ENCODE measurements around the gene ZEB1. TPM values are rescaled to one million over a fixed set of nuclear protein-coding genes. Genes with fewer than 3 reads are reported as not detected.

Gene ZEB1
- total RNA-seq, 1 experiment from 2014 or later: 1.4 TPM

DNA sequence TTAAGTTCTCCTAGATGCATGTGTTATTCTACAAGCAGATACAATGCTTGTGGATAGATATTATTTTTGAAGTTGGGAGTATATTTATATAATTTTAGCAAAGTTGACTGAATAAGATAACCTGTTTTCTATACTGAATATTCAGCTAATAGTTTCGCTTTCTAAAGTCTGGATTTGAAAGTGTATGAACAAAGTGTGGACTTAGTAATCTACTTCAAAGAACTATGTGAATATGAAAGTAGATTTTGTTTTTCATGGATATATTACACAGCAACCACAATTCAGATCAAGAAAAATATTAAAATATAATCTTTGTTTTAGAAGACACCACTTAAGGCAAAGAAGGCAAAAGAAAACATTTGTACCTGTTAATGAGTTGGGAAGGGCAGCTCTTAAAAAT lies 78.8 kb downstream of the ZEB1 start:
- intact Hi-C loops (cut with micrococcal nuclease; ENCODE audit: unreplicated experiment): no loop called here
- no peak overlapping the region for H3K27ac ChIP-seq
- H4K20me1 ChIP-seq (ENCODE audit: insufficient read depth): no peaks in the 10 kb centered on the region
- no peaks in the 10 kb centered on the region for H3K79me2 ChIP-seq (ENCODE audit: low read depth)
- no peaks in the 10 kb centered on the region for H3K9me3 ChIP-seq (ENCODE audit: insufficient read depth, low read depth)
- no peaks in the 10 kb centered on the region for H3K9me2 ChIP-seq (ENCODE audit: insufficient read depth)
- ChIA-PET POLR2A (ENCODE audit: unreplicated experiment) (no interaction called here), CTCF (no interaction called here)
- H3K4me3 ChIP-seq: no peak overlapping the region
- no peaks in the 10 kb centered on the region for H3K36me3 ChIP-seq (ENCODE audit: low read depth)
- no peak for DNase-seq
- no peak overlapping the region for H2AFZ ChIP-seq
- TF ChIP-seq EZH2 (IDR thresholded peaks at IDR 0.05; ENCODE audit: low read depth): no peak
- TF ChIP-seq, protein P1, sequence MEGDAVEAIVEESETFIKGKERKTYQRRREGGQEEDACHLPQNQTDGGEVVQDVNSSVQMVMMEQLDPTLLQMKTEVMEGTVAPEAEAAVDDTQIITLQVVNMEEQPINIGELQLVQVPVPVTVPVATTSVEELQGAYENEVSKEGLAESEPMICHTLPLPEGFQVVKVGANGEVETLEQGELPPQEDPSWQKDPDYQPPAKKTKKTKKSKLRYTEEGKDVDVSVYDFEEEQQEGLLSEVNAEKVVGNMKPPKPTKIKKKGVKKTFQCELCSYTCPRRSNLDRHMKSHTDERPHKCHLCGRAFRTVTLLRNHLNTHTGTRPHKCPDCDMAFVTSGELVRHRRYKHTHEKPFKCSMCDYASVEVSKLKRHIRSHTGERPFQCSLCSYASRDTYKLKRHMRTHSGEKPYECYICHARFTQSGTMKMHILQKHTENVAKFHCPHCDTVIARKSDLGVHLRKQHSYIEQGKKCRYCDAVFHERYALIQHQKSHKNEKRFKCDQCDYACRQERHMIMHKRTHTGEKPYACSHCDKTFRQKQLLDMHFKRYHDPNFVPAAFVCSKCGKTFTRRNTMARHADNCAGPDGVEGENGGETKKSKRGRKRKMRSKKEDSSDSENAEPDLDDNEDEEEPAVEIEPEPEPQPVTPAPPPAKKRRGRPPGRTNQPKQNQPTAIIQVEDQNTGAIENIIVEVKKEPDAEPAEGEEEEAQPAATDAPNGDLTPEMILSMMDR (conservative IDR thresholded peaks at IDR 0.05): no peak
- BruUV-seq (replicated peaks): no TSS peak
- H3K4me2 ChIP-seq: no peak overlapping the region
- H3K27me3 ChIP-seq (ENCODE audit: insufficient read depth, low read depth): no peaks in the 10 kb centered on the region
- H3F3A ChIP-seq (ENCODE audit: insufficient read depth, low read depth): no peaks in the 10 kb centered on the region
- peaks cover 14% of the 10 kb centered on the region for H3K4me1 ChIP-seq (replicated peaks; ENCODE audit: insufficient read depth)

- no peak overlapping the region for H3K27ac ChIP-seq
- no peaks in the 10 kb centered on the region for H3K9me2 ChIP-seq (ENCODE audit: insufficient read depth)
- intact Hi-C loops (cut with micrococcal nuclease; ENCODE audit: unreplicated experiment): no loop called here
- no peaks in the 10 kb centered on the region for H3F3A ChIP-seq (ENCODE audit: insufficient read depth, low read depth)
- no peaks in the 10 kb centered on the region for H3K9me3 ChIP-seq (ENCODE audit: insufficient read depth, low read depth)
- H3K36me3 ChIP-seq (ENCODE audit: low read depth): no peaks in the 10 kb centered on the region
- peaks cover 14% of the 10 kb centered on the region for H3K4me1 ChIP-seq (replicated peaks; ENCODE audit: insufficient read depth)
- H2AFZ ChIP-seq: no peak overlapping the region
- ChIA-PET POLR2A (ENCODE audit: unreplicated experiment) (no interaction called here), CTCF (no interaction called here)
- H3K4me3 ChIP-seq: no peak overlapping the region
- BruUV-seq (replicated peaks): no TSS peak
- H3K79me2 ChIP-seq (ENCODE audit: low read depth): no peaks in the 10 kb centered on the region
- H3K4me2 ChIP-seq: no peak overlapping the region
- no peaks in the 10 kb centered on the region for H4K20me1 ChIP-seq (ENCODE audit: insufficient read depth)
- no peak for TF ChIP-seq EZH2 (IDR thresholded peaks at IDR 0.05; ENCODE audit: low read depth)
- TF ChIP-seq, protein P1 (conservative IDR thresholded peaks at IDR 0.05): no peak
- no peak for DNase-seq
- H3K27me3 ChIP-seq (ENCODE audit: insufficient read depth, low read depth): no peaks in the 10 kb centered on the region
Measured at GRCh38 chr10:31399171-31399570, 80.2 kb downstream of the ZEB1 start.

GRCh38 chr10:31399631-31400030 lies 80.6 kb downstream of the ZEB1 start:
- CTCF ChIA-PET: no interaction called here
- POLR2A ChIA-PET (ENCODE audit: unreplicated experiment): no interaction called here
- no peaks in the 10 kb centered on the region for H4K20me1 ChIP-seq (ENCODE audit: insufficient read depth)

More at GRCh38 chr10:31399631-31400030, 80.6 kb downstream of the ZEB1 start:
- H2AFZ ChIP-seq: no peak overlapping the region
- H3K27me3 ChIP-seq (ENCODE audit: insufficient read depth, low read depth): no peaks in the 10 kb centered on the region
- H3K4me1 ChIP-seq (replicated peaks; ENCODE audit: insufficient read depth): peaks cover 14% of the 10 kb centered on the region
- no peaks in the 10 kb centered on the region for H3K79me2 ChIP-seq (ENCODE audit: low read depth)
- no peak for DNase-seq
- H3K36me3 ChIP-seq (ENCODE audit: low read depth): no peaks in the 10 kb centered on the region
- no TSS peak for BruUV-seq (replicated peaks)
- no peak overlapping the region for H3K27ac ChIP-seq
- no peaks in the 10 kb centered on the region for H3K9me2 ChIP-seq (ENCODE audit: insufficient read depth)
- H3F3A ChIP-seq (ENCODE audit: insufficient read depth, low read depth): no peaks in the 10 kb centered on the region
- H3K4me3 ChIP-seq: no peak overlapping the region
- intact Hi-C loops (cut with micrococcal nuclease; ENCODE audit: unreplicated experiment): no loop called here
- H3K4me2 ChIP-seq: no peak overlapping the region
- H3K9me3 ChIP-seq (ENCODE audit: insufficient read depth, low read depth): no peaks in the 10 kb centered on the region
- no peak for TF ChIP-seq EZH2 (IDR thresholded peaks at IDR 0.05; ENCODE audit: low read depth)
- TF ChIP-seq, protein P1 (conservative IDR thresholded peaks at IDR 0.05): no peak

Measured in PC-9 (cell line).